Measurements from ENCODE around the gene GLIS1.

Gene GLIS1

GRCh38 chr1:53616511-53616910 lies 122.5 kb downstream of the GLIS1 start:
- no peak for TF ChIP-seq EZH2phosphoT487 (IDR thresholded peaks at IDR 0.05; ENCODE audit: borderline replicate concordance)
- TF ChIP-seq CTCF (conservative IDR thresholded peaks at IDR 0.05; ENCODE audit: low read length): no peak
- H3K9ac ChIP-seq (ENCODE audit: low read depth, low read length, poor library complexity, severe bottlenecking): no peak overlapping the region
- no peak overlapping the region for H3K4me3 ChIP-seq (ENCODE audit: low read length, poor library complexity, severe bottlenecking)
- no peaks in the 10 kb centered on the region for H3K79me2 ChIP-seq (ENCODE audit: insufficient read depth, low read length)
- peaks cover 3% of the 10 kb centered on the region; the same call in 1 of the 2 replicates for H3K9me3 ChIP-seq (ENCODE audit: insufficient read depth, low read depth, low read length)
- no peak overlapping the region for H2AFZ ChIP-seq (ENCODE audit: low read length)
- H4K20me1 ChIP-seq (ENCODE audit: insufficient read depth, low read length, poor library complexity, severe bottlenecking): no peaks in the 10 kb centered on the region
- H3K36me3 ChIP-seq (ENCODE audit: insufficient read depth, low read length): no peaks in the 10 kb centered on the region
- H3K4me1 ChIP-seq (ENCODE audit: insufficient read depth, low read length, poor library complexity, severe bottlenecking): peaks cover 10% of the 10 kb centered on the region
- no peak overlapping the region for H3K4me2 ChIP-seq (ENCODE audit: low read depth, low read length, poor library complexity, severe bottlenecking)
- H3F3A ChIP-seq (ENCODE audit: low read depth): no peaks in the 10 kb centered on the region
- no peaks in the 10 kb centered on the region for H3K9me2 ChIP-seq (replicated peaks; ENCODE audit: low read depth, low read length)
- H3K27me3 ChIP-seq (ENCODE audit: insufficient read depth, low read length, poor library complexity, severe bottlenecking): no peaks in the 10 kb centered on the region

DNA sequence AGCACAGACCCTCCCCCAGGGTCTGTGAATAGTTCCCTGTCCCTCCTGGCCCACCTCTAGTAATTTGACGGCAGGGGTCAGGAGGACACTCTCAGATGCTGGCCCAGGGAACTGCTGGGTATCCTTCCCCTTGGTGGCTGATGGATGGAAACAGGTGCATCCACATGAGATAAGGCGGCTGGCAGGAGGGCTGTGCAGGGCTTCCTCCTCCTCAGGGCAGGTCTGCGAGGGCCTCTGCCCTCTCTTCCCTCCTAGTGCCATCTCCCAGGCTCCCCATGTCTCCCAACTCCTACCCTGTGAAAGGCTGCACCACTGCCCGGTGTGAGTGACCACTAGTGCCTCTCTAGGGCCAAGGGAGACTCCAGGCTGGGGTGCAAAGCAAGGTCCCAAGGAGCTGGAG lies 123.9 kb downstream of the GLIS1 start:
- H3K79me2 ChIP-seq (ENCODE audit: insufficient read depth, low read length): no peaks in the 10 kb centered on the region
- H2AFZ ChIP-seq (ENCODE audit: low read length): no peak overlapping the region
- no peak overlapping the region for H3K4me3 ChIP-seq (ENCODE audit: low read length, poor library complexity, severe bottlenecking)
- no peak overlapping the region for H3K9ac ChIP-seq (ENCODE audit: low read depth, low read length, poor library complexity, severe bottlenecking)
- peaks cover 10% of the 10 kb centered on the region for H3K4me1 ChIP-seq (ENCODE audit: insufficient read depth, low read length, poor library complexity, severe bottlenecking)
- no peaks in the 10 kb centered on the region for H3K27me3 ChIP-seq (ENCODE audit: insufficient read depth, low read length, poor library complexity, severe bottlenecking)
- H3K9me3 ChIP-seq (ENCODE audit: insufficient read depth, low read depth, low read length): peaks cover 10% of the 10 kb centered on the region; the same call in 1 of the 2 replicates
- H3F3A ChIP-seq (ENCODE audit: low read depth): no peaks in the 10 kb centered on the region
- H3K36me3 ChIP-seq (ENCODE audit: insufficient read depth, low read length): no peaks in the 10 kb centered on the region
- H4K20me1 ChIP-seq (ENCODE audit: insufficient read depth, low read length, poor library complexity, severe bottlenecking): no peaks in the 10 kb centered on the region
- H3K4me2 ChIP-seq (ENCODE audit: low read depth, low read length, poor library complexity, severe bottlenecking): no peak overlapping the region
- no peak for TF ChIP-seq EZH2phosphoT487 (IDR thresholded peaks at IDR 0.05; ENCODE audit: borderline replicate concordance)
- TF ChIP-seq CTCF (conservative IDR thresholded peaks at IDR 0.05; ENCODE audit: low read length): no peak
- no peaks in the 10 kb centered on the region for H3K9me2 ChIP-seq (replicated peaks; ENCODE audit: low read depth, low read length)

- no peak for TF ChIP-seq CTCF (conservative IDR thresholded peaks at IDR 0.05; ENCODE audit: low read length)
- no peak for TF ChIP-seq EZH2phosphoT487 (IDR thresholded peaks at IDR 0.05; ENCODE audit: borderline replicate concordance)
- H3K79me2 ChIP-seq (ENCODE audit: insufficient read depth, low read length): no peaks in the 10 kb centered on the region
- no peak overlapping the region for H3K4me2 ChIP-seq (ENCODE audit: low read depth, low read length, poor library complexity, severe bottlenecking)
- no peak overlapping the region for H2AFZ ChIP-seq (ENCODE audit: low read length)
- H3K9me2 ChIP-seq (replicated peaks; ENCODE audit: low read depth, low read length): no peaks in the 10 kb centered on the region
- no peaks in the 10 kb centered on the region for H3F3A ChIP-seq (ENCODE audit: low read depth)
- H3K27me3 ChIP-seq (ENCODE audit: insufficient read depth, low read length, poor library complexity, severe bottlenecking): no peaks in the 10 kb centered on the region
- H3K4me1 ChIP-seq (ENCODE audit: insufficient read depth, low read length, poor library complexity, severe bottlenecking): peaks cover 10% of the 10 kb centered on the region
- H3K9me3 ChIP-seq (ENCODE audit: insufficient read depth, low read depth, low read length): peaks cover 16% of the 10 kb centered on the region; the same call in 1 of the 2 replicates
- H3K4me3 ChIP-seq (ENCODE audit: low read length, poor library complexity, severe bottlenecking): no peak overlapping the region
- H3K9ac ChIP-seq (ENCODE audit: low read depth, low read length, poor library complexity, severe bottlenecking): no peak overlapping the region
- H3K36me3 ChIP-seq (ENCODE audit: insufficient read depth, low read length): no peaks in the 10 kb centered on the region
- H4K20me1 ChIP-seq (ENCODE audit: insufficient read depth, low read length, poor library complexity, severe bottlenecking): no peaks in the 10 kb centered on the region
These were observed 124.5 kb downstream of the GLIS1 start for GRCh38 chr1:53614231-53615021.
